HG03469 (cell line): Measurements from ENCODE around the gene PCBP3.
"Not testable (repeated sequence)": the region's sequence is repeated elsewhere in the genome, so short reads cannot be mapped to it uniquely, and the experiment has no call there.

Experiments used
- ATAC-seq: cut with Tn5 transposase; IDR thresholded peaks from one replicate; pipeline ENCODE4 v1.9.1; 2021; ENCODE audit warnings: mild to moderate bottlenecking, moderate library complexity, moderate number of reproducible peaks; ENCODE audit not compliant: unreplicated experiment

The PCBP3 gene

DNA sequence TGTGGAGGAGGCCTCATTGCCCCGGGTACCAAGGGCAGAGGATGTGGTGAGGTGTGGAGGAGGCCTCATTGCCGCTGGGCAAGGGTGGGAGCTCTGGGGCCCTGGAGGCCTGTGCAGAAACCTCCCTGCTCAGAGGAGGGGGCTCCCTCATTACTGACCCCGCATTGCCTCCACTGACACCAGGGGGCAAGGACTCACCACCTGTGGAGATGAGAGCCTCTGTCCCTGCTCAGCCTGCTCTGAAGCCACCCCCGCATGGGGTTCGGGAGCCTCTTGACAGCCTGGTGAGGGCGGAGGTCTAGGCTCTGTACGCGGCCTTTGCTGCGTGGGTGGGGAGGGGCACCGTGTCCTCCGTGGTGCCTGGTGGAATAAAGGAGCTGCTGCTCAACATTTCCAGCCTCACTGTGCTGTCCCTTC is 243.1 kb downstream of the PCBP3 start:
- no peak for ATAC-seq

DNA sequence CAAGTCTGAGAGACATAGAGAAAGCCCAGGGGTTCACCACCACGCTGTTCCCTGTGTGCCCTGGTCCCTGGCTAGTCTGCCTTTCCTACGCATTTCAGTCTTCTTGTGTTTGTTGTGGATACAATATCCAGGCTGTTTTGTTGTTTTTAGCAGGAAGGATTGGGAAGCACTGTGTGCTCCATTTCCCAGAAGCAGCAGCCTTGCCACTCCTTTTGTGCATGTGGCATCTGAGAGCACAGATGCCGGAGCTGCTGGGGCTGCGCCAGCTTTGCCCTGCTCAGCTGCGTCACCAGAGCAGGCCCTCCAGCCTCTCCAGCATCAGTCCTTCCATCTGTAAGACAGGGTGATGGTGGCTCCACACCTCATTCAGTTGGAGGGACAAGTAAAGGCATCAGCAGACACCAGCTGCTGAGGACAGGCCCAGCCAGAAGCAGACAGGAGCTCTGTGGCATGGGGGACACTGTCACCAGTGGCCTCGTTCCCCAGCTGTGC is 243.6 kb downstream of the PCBP3 start:
- ATAC-seq = no peak

DNA sequence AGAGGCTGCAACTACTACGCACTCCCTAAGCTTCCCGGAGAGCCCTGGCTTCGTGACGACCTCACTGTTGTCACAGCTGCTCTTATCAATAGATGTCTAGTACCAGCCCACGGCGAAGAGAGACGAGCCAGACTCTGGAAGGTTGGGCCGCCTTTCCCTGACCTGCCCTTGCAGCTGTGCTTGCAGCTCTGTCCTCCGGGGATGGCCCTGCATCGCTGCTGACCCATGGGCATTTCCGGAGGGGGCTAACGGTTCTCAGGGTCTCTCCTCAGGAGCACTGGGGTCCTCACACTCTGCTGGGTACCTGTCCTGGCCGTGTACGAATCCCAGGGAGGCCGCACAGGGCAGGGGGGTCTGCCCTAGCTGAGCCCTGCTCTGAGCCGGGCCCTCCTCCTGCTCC is 244.3 kb downstream of the PCBP3 start:
- ATAC-seq = no peak

DNA sequence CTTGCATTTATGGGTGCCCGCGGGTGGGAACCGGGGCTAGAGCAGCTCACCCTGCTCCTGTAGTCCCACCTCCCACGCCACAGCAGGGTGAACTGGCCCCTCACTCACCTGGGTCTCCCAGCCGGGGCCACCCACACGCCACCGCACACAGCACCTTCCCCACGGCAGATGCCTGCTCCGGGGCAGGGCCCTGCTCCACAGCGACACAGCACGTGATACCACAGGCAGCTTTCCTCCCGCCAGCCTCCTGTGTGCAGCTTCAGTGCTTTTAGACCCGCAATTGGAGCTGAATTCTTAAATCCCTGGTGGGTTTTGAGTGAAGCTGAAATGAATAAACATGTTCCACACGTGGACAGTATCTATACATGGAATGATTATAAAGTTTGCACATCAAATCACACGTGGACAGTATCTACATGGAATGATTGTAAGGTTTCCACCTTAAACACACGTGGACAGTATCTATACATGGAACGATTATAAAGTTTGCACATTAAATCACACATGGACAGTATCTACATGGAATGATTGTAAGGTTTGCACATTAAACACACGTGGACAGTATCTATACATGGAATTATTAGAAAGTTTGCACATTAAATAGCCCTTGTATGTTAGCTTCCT is 245.0 kb downstream of the PCBP3 start:
- ATAC-seq = no peak

DNA sequence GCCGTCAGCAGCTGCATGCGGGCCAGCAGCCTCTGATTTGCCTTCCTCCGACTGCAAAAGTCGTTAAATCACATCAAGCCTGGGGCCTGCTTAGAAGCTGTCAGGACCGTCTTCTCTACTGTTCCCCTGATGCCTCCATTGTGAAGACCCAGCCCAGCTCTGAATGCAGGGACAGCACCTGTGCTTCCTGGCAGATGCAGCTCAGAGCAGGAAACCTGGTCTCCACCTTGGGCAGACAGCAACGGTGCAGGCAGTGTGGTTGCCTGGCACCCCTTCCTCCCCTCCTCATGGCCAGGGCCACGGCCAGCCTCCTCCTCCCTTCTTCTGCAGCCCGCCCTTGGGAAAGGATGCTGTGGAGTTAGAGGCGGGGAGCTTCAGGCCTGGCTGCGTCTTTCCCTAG is 245.7 kb downstream of the PCBP3 start:
- no peak for ATAC-seq

DNA sequence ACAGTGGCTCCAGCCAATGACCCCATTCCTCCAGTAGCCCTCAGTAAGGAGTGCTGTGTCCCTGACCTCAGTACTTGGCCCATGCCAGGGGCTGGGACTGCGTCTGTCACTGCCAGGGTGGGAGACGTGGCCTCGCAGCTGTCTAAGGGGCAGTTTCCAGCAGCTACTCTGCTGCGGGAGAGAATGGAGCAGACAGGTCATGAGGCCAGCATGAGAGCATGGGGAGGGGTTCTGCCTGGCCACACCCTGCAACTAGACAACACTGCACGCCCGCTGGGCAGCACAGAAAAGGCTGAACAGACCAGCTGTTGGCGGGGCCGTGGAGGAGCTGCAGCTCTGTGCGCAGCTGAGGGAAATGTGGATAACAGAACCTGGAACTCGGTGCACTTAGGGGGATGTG is 246.4 kb downstream of the PCBP3 start:
- no peak for ATAC-seq

DNA sequence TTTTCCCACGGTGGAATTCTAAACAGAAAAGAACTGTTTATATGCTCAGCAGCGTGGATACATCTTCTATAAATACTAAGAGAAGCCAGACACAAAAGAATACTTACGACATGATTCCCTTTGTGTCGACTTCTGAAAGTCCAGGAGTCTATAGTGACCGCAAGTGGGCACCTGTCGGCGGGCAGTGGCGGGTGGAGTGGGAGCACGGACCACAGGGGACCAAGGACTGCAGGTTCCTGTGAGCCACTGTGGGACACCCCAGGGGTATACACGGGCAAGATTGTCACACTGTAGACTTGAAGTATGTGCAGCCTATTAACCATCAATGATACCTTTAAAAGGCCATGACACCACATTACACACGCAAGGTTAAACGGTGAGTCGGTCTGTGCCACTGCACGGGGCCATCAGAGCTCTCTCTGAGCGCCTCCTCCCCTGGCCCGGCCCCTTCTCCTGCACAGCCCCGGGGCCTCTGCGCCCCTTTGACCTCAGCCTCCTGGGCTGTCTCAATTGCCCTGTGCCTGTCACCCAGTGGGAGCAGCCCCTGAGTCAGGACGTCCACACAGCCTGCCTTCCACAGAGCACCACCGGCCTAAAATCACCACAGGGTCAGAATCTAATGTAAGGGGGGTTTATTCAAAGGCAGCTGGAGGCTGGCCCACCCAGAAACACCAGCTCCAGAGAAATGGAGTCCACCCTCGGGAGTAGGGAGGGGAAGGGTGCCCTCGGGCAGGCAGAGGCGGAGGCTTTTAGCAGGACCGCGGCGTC is 248.0 kb downstream of the PCBP3 start:
- no peak for ATAC-seq

DNA sequence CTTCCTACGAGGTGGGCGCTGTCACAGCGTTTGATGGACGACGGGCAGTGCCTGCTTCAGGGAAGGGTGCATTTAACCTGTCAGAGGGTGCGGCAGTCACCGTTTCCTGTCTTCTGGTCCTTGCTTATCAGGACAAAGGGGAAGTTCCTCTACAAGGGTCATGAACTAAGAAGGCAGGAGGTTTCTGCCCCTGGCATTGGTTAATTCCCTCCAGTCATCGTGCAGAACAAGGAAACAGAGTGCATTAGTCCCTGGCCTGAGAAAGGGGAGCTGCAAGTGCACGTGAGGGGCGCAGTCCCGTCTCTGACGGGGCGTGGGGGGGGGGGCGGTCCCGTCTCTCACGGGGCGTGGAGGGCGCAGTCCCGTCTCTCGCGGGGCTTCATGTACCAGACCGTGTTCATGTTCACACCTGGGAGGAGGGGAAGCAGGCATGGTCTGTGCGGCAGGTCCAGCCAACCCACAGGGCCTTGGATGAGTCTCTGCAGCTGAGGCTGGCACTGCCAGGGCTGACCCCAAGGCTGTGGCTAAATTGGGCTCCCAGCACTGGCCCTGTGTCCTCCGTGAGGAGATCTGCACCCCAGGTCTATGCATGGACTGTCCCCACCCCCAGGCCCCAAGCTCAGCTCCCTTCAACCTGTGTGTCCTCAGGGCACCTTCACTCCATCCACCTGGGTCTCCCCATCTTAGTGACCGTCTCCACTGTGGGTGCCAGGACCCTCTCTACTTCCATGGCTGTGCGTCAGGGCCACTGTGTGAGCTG is 248.8 kb downstream of the PCBP3 start:
- ATAC-seq = no peak

DNA sequence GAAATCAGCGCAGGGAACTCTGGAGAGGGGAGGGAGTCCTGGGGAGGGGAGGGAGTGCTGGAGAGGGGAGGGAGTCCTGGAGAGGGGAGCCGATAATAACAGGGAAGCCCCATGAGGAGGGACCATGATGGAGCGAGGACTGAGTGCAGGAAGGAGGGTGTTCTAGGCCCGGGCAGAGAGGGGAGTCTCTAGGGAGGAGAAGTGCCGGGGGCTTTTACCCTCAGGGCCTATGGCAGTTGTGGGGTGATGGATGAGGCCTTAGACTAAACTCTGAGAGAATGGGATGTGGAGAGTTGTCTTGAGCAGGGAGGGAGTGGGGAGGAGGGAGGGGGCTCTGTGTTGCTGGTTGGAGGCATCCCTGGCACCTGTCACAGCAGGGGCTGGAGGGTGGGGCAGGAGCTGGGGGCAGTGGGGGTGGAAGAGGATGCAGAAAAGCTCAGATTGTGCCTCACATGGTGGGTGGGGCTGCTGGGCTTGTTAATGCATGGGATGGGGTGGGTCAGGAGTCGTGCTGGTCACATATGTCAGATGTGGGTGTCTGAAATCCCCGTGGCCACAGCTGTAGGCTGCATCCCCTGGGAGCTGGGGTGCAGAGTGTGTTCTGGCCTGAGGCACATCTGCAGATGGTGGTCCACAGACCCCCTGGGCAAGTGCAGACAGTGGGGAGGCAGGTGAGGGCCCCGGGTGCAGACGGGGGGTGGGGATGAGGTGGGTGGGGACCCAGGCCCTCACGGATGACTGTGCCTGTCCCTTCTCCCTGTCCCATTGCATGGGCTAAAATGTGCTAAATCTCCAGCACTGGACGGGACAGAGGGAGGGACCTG is 249.6 kb downstream of the PCBP3 start:
- no peak for ATAC-seq

DNA sequence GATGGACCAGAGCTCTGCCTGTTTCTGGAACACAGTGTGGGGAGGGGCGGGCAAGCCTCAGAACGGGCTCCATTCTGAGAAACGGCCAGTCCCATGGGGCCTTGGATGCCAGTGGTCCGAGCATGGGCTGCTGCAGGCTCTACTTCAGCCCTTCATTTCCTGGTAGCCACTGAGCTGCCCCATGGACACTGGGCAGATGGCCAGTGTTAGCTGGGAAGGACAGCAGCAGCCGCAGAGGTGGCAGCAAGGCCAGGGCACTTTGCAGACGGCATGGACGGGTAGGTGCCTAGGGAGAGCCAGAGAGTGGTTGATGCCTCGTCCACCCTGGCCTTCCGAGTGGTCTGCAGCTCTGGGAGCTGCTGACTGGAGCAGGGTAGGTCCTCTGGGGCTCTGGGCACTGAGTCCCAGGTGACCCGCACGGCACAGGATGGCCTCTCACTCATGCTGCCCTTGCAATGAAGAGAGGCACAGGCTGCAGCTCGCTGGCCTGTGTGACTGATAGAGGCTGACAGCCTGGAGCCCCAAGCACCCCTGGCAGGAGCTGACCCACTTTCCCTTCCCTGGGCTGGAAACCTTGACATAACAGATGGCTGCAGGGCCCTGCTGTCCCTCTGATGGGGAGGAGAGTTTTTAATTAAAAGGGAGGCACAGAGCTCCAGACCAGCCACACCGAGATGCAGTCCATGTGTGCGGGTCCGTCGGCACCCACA is 250.4 kb downstream of the PCBP3 start:
- ATAC-seq = no peak

DNA sequence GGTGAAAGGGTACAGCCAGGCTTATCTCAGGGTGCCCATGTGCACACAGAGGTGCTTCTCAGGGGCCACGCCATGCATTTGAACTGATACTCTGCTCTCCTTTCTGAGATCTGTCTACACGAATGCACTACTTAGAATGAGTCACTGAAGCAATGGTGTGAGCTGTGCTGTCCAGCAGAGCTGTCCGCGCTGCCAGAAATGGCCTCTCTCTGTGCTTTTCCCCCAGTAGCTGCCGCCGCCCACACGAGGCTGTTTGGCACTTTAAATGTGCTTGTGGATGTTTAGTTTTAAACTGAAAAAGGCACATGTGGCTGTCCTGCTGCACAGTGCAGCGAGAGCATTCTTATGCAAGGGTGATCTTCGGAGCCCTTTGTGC is 250.9 kb downstream of the PCBP3 start:
- no peak for ATAC-seq

DNA sequence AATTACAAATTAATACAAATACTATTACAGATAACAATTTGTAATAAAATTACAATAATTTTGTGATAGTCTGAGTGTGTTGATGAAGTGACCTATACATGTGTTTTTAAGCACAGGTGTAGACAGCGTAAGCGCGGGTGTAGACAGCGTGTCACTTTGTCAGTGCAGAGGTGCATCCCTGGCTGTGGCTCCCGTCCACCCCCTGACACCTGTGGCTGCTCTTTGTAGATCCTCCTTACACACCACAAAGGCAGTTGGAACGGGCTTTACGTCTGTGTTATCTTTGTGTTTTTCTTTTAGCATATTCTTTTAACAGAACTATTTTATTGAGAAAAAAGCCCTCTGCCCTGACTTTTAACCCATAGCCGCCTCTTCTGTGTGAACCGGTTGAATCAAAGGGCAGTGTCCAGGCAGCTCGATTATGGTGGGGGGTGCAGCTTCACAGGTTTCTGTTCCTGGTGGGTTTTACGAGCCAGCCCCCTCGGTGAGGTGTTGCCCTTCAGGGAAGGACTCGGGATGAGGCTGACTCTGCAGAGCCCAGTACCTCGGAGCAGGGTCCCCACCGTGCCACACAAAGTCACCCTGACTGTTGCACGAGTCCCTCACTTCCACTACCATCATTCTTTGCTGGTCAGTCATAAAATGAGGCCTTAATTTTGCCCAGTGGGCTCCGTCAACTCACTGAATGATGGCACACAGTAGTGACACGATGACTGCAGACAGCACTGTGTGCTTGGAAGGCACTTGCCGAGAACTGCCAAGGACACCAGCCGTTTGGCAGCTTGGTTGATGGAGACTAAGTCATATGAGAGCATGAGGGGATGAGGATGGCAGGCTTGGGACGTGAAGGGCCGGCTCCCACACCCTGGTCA is 251.6 kb downstream of the PCBP3 start:
- ATAC-seq = no peak

DNA sequence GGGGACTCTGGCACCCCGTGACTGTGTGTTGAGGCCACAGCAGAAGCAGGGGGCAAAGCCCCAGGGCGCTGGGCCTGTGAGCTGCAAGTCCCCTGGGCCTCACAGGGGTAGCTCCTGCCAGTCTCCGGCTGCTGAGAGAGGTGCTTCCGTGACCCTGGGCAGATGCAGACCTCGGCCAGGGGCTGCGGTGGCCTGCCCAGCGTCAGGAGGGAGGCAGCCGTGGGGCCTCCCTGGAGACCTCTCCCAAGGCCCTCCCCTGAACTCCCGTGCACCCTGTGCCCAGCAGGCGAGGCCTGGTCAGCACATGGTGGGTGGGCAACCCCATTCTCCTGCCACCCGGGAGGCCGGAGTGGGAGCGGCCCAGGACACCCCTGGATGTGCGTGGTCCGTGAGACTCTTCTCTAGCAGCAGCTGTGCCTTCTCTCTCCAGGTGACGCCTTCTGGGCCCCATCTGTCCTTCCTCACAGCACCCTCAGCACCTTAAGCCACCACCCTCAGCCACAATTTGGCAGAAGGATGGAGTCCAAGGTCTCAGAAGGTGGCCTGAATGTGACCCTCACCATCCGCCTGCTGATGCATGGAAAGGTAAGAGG is 252.3 kb downstream of the PCBP3 start:
- no peak for ATAC-seq

DNA sequence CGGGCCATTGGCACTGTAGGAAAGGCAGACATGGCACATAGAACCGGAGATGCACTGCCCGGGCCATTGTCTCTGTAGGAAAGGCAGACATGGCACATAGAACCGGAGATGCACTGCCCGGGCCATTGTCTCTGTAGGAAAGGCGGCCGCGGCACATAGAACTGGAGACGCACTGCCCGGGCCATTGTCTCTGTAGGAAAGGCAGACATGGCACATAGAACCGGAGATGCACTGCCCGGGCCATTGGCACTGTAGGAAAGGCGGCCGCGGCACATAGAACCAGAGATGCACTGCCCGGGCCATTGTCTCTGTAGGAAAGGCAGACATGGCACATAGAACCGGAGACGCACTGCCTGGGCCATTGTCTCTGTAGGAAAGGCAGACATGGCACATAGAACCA is 252.9 kb downstream of the PCBP3 start:
- not testable (repeated sequence) for ATAC-seq

DNA sequence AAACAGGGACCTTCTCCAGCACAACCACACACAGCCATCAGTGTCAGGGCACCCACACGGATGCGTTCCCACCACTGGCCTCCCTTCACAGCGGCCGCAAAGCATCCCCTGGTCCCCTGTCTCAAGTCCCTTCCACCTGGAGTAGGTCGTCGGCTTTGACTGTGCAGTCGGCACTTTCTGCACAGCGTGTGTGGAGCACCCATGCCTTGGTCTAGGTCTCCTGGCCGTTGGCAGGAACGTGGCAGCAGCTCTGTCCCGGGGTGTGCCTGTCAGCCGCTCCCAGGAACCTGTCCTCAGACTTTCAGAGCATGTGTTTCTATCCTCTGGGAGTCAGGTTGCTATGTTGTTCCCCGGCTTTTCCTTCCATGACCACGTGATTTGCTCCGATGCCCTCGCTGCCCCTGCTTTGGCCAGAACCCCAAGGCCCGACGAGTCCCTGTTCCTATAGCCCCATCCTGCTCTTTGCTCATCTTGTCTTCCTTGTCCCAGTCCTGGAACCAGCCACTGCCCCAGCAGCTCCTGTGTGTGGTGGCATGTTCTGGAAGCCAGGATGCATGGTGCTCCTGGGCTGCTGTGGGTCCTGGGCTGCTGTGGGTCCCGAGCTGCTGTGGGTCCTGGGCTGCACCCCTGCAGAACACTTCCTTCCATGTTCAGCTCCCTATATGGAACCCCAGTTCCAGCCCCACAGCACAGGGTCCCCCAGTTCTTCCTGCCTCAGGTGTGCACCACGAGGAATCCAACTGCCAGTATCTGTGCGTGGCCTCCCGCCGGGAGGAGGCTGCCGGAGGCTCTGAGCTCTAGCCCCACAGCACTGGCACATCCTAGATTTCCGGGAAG is 253.9 kb downstream of the PCBP3 start:
- ATAC-seq = no peak

DNA sequence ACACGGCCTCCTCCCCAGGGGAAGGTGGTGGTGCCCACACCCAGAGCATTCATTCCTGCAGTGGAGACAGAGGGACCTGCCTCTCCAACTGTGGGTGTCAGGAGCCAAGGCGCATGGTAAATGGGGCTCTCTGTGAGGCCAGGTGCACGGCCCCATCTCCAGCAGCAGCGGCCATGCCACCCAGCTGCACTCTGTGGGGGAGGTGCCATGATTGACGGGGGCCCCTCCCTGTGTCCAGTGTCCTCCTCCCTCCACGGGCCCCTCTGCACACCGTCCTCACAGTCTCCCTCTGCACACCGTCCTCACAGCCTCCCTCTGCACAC is 254.5 kb downstream of the PCBP3 start:
- ATAC-seq = no peak

DNA sequence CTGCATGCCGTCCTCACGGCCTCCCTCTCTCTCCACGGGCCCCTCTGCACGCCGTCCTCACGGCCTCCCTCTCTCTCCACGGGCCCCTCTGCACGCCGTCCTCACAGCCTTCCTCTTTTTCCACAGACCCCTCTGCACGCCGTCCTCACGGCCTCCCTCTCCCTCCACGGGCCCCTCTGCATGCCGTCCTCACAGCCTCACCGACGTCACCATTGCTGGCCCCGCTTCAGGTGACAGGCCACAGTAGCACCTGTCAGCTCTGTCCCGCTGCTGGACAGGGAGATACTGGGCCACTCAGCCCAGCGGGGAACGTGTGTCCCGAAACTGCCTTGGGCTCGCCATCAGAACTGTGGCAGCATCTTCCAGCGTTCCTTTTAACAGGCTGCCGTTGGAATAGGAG is 255.3 kb downstream of the PCBP3 start:
- ATAC-seq = no peak

DNA sequence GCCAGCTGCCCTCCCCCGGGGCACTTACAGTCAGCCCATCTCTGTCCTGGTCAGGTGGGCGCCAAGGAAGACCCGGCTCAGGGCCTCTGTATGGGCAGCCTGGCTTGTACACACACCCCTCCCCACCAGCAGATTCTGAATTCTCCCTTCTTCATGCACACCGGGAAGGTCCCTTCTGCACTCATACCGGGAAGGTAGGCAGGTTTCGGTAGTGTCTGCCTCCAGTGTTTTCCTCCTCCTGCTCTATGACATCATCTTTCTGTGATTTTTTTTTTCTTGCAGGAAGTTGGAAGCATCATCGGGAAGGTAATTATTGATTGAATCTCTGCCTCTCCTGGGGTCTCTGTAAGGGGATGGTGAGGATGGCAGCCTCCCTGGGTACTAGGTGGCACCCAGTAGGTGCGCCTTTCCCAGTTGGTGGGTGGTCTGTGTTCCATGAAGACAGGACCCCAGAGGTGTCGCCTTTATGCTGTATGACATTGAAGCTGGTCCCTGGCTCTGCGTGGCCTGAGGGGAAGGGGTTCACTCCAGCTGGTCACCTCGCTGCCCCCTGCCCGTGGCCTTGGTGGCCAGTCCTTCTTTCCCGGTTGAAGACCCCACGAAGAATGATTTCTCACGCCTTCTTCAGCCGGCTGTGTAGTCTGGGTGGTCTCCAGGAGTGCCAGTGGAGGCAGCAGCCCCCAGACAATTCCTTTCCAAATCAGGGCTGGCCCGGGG is 255.9 kb downstream of the PCBP3 start:
- no peak for ATAC-seq
